Sigmoid colon (tissue), 7 donors: ENCODE results near the gene CDX2. TPM values are rescaled to one million over a fixed set of nuclear protein-coding genes. Genes with fewer than 3 reads are reported as not detected.
A peak's percentile ranks its signal among the peaks of the same experiment; 100 is the strongest.
"Not testable (repeated sequence)": the region's sequence is repeated elsewhere in the genome, so short reads cannot be mapped to it uniquely, and the experiment has no call there.

Source experiments
- DNase-seq: peaks from one replicate; pipeline ENCODE4 v3.0.0-alpha.2; 2019
- H3K27ac ChIP-seq, 4 donors: fragments of 200-600 bp; sonication (generic); one replicate each; pipeline ENCODE4 v1.5.1; 2016 to 2019; ENCODE audit warnings: mild to moderate bottlenecking in 1 of 4
- H3K27me3 ChIP-seq, 3 donors: fragments of 200-600 bp; sonication (generic); one replicate each; pipeline ENCODE4 v1.5.1; 2019; ENCODE audit warnings: mild to moderate bottlenecking in 1 of 3
- H3K36me3 ChIP-seq, 4 donors: fragments of 200-600 bp; sonication (generic); one replicate each; pipeline ENCODE4 v1.5.1; 2016 to 2019
- H3K4me1 ChIP-seq, 4 donors: fragments of 200-600 bp; sonication (generic); one replicate each; pipeline ENCODE4 v1.5.1; 2017 to 2019
- H3K4me3 ChIP-seq, 4 donors: fragments of 200-600 bp; sonication (generic); one replicate each; pipeline ENCODE4 v1.5.1; 2017 to 2019; ENCODE audit warnings: mild to moderate bottlenecking in 2 of 4, moderate library complexity in 1 of 4
- H3K9me3 ChIP-seq, 4 donors: fragments of 200-600 bp in 3 of 4; sonication (generic) in 3 of 4; one replicate each; pipeline versions ENCODE4 v1.5.1 to v1.6.1; 2013 to 2019
- CTCF ChIP-seq, 4 experiments: fragments of 450-650 bp in 3 of 4; fragments of 200-600 bp in 1 of 4; IDR thresholded peaks; one replicate each; pipeline ENCODE4 v1.5.1; 2016 to 2019; ENCODE audit warnings: antibody characterized with exemption in 4 of 4, mild to moderate bottlenecking in 3 of 4, moderate library complexity in 2 of 4
- EP300 ChIP-seq, 4 donors: sonication (generic); formaldehyde crosslinking; IDR thresholded peaks; one replicate each; pipeline ENCODE4 v1.6.1; 2017; ENCODE audit warnings: antibody characterized with exemption in 4 of 4
- POLR2A ChIP-seq, 2 donors: fragments of 450-650 bp; IDR thresholded peaks; one replicate each; pipeline ENCODE4 v1.6.1; 2016; ENCODE audit warnings: antibody characterized with exemption in 2 of 2, mild to moderate bottlenecking in 2 of 2, moderate library complexity in 2 of 2
- POLR2AphosphoS5 ChIP-seq, 4 donors: sonication (generic); formaldehyde crosslinking; IDR thresholded peaks; one replicate each; pipeline ENCODE4 v1.6.1; 2017; ENCODE audit warnings: antibody characterized with exemption in 4 of 4
- WGBS, 2 donors: extraction: QIAGEN DNeasy Blood & Tissue Kit; methylation state at CpG; one replicate each; pipeline ENCODE4 v1.1.7; 2013; 5-methylcytosine and 5-hydroxymethylcytosine counted together
- intact Hi-C: fragments of 100-400 bp; cut with DNase I; formaldehyde crosslinking; loops from one replicate; pipeline ENCODE4 v1.15.1; 2023
- polyA plus RNA-seq, 3 donors: library from polyadenylated mRNA; stranded (reverse); fragments of 200-250 nt; gene quantifications; one replicate each; pipeline ENCODE4 v1.2.3, GENCODE V29; 2013
- total RNA-seq, 4 donors: library from RNA; depleted of rRNA; stranded (reverse); fragments of >200 nt; gene quantifications; one replicate each; pipeline ENCODE4 v1.1.0, GENCODE V29; 2016
- donor health status: healthy with polysubstance abuse.
- donor health status: Bipolar disorder and iron deficiency.
- donor health status: healthy.

Gene CDX2
- total and polyA plus RNA-seq, 7 donors, result 146 to 220 (median 168) TPM; not detected in 4

GRCh38 chr13:27966641-27967202 lies 2.4 kb downstream of the CDX2 start:
- H3K4me3 ChIP-seq, result peak overlapping the region in 1 of 4 donors; percentile 15
- intact Hi-C loops, result no loop called here

GRCh38 chr13:27965740-27966640 lies 3.1 kb downstream of the CDX2 start:
- Histone ChIP-seq H3K27me3 (peaks cover 57 to 100% (median 68%) of the 10 kb centered on the region in 3 donors), H3K9me3 (no peaks in the 10 kb centered on the region), H3K36me3 (no peaks in the 10 kb centered on the region), H3K27ac (no peak overlapping the region), H3K4me3 (peak overlapping the region in 1 of 4 donors; percentile 15), H3K4me1 (peaks cover 0 to 36% (median 24%) of the 10 kb centered on the region in 4 donors)
- DNase-seq, result no peak
- TF ChIP-seq POLR2AphosphoS5 (IDR thresholded peaks at IDR 0.05) (no peak), POLR2A (IDR thresholded peaks at IDR 0.05) (peak in 1 of 2 donors; percentile 38)
- intact Hi-C loops, result no loop called here
- 2 to 9% methylated on average over 45 of the region's 45 CpGs for WGBS, 2 donors

More at GRCh38 chr13:27966641-27967202, 2.4 kb downstream of the CDX2 start:
- H3K36me3 ChIP-seq, result no peaks in the 10 kb centered on the region
- no peaks in the 10 kb centered on the region for H3K9me3 ChIP-seq
- TF ChIP-seq POLR2A (IDR thresholded peaks at IDR 0.05) (no peak), CTCF (IDR thresholded peaks at IDR 0.05) (no peak), EP300 (IDR thresholded peaks at IDR 0.05) (no peak), POLR2AphosphoS5 (IDR thresholded peaks at IDR 0.05) (no peak)
- peaks cover 0 to 32% (median 21%) of the 10 kb centered on the region in 4 donors for H3K4me1 ChIP-seq
- peaks cover 50 to 100% (median 71%) of the 10 kb centered on the region in 3 donors for H3K27me3 ChIP-seq
- 2 to 5% methylated on average over 38 of the region's 38 CpGs for WGBS, 2 donors
- no peak for DNase-seq
- H3K27ac ChIP-seq, result no peak overlapping the region

- H3K4me3 ChIP-seq, result no peak overlapping the region
- peaks cover 59 to 100% (median 68%) of the 10 kb centered on the region in 3 donors for H3K27me3 ChIP-seq
- 8 to 41% methylated on average over 7 of the region's 7 CpGs for WGBS, 2 donors
- H3K36me3 ChIP-seq, result no peaks in the 10 kb centered on the region
- TF ChIP-seq POLR2A (IDR thresholded peaks at IDR 0.05) (no peak), CTCF (IDR thresholded peaks at IDR 0.05) (no peak), EP300 (IDR thresholded peaks at IDR 0.05) (no peak), POLR2AphosphoS5 (IDR thresholded peaks at IDR 0.05) (no peak)
- no peak overlapping the region for H3K27ac ChIP-seq
- H3K9me3 ChIP-seq, result no peaks in the 10 kb centered on the region
- H3K4me1 ChIP-seq, result peaks cover 0 to 42% (median 30%) of the 10 kb centered on the region in 4 donors
- DNase-seq, result no peak
- intact Hi-C loops, result no loop called here
Observed at GRCh38 chr13:27965343-27965739, 3.8 kb downstream of the CDX2 start.

- H3K36me3 ChIP-seq, result no peaks in the 10 kb centered on the region
- H3K27ac ChIP-seq, result no peak overlapping the region
- DNase-seq, result no peak
- peaks cover 0 to 48% (median 33%) of the 10 kb centered on the region in 4 donors for H3K4me1 ChIP-seq
- peaks cover 58 to 100% (median 68%) of the 10 kb centered on the region in 3 donors for H3K27me3 ChIP-seq
- no peaks in the 10 kb centered on the region for H3K9me3 ChIP-seq
- H3K4me3 ChIP-seq, result no peak overlapping the region
- no peak for TF ChIP-seq CTCF (IDR thresholded peaks at IDR 0.05)
- no peak for TF ChIP-seq EP300 (IDR thresholded peaks at IDR 0.05)
- no peak for TF ChIP-seq POLR2AphosphoS5 (IDR thresholded peaks at IDR 0.05)
- no peak for TF ChIP-seq POLR2A (IDR thresholded peaks at IDR 0.05)
- intact Hi-C loops, result no loop called here
- 6 to 20% methylated on average over 15 of the region's 15 CpGs for WGBS, 2 donors
Observed at GRCh38 chr13:27964741-27965323, 4.3 kb downstream of the CDX2 start.

- DNase-seq, H3K36me3 ChIP-seq, H3K27ac ChIP-seq, intact Hi-C loops, H3K4me3 ChIP-seq, H3K9me3 ChIP-seq: not testable (repeated sequence)
- WGBS, 2 donors, result 11 to 49% methylated on average over 13 of the region's 13 CpGs
- H3K4me1 ChIP-seq, result peaks cover 0 to 48% (median 34%) of the 10 kb centered on the region in 4 donors
- peaks cover 58 to 100% (median 68%) of the 10 kb centered on the region in 3 donors for H3K27me3 ChIP-seq
Observed at GRCh38 chr13:27964206-27964605, 4.9 kb downstream of the CDX2 start.
